HepG2 (cell line): ENCODE data around the gene DPP6. TPM values are rescaled to one million over a fixed set of nuclear protein-coding genes. Genes with fewer than 3 reads are reported as not detected.

Experiments
- ATAC-seq: fragments of 200-7000 bp; cut with Tn5 transposase; 3 replicates; pipeline ENCODE4 v1.9.1; 2020; ENCODE audit warnings: mild to moderate bottlenecking, moderate library complexity
- BruUV-seq: library from RNA; stranded (reverse); fragments of 400-500 nt; replicated peaks from 2 replicates; lab custom pipeline; 2021; lab: Mats Ljungman, UMichigan
- CTCF ChIA-PET: fragments of 300-600 bp; formaldehyde crosslinking; extraction: SDS; loops from one replicate; lab custom pipeline; 2021; ENCODE audit warnings: low total read pairs, inconsistent platforms, low intra/inter-chr PET ratio; lab: Yijun Ruan, JAX
- POLR2A ChIA-PET: fragments of 350-600 bp; sonication (Branson Sonifier 250); formaldehyde crosslinking; loops from one replicate; lab custom pipeline; 2020; ENCODE audit warnings: antibody characterized with exemption, inconsistent platforms; lab: Yijun Ruan, JAX
- DNase-seq: peaks from one replicate; pipeline ENCODE4 v3.0.0-alpha.2; 2015; ENCODE audit warnings: low spot score
- FAIRE-seq: peaks from 3 replicates; lab custom pipeline; 2011; peaks lifted over from hg19 to GRCh38; lab: Jason Lieb, UNC
- H2AFZ ChIP-seq: one replicate; pipeline ENCODE4 v1.6.1; 2011; ENCODE audit warnings: low read length, inconsistent platforms
- H3K27ac ChIP-seq: fragments of 300-600 bp; 3 replicates; pipeline ENCODE4 v1.8.0; 2011; ENCODE audit warnings: mixed run types, mild to moderate bottlenecking, mixed read lengths, low read length, inconsistent platforms; ENCODE audit not compliant: insufficient read depth; ENCODE audit errors: extremely low read length
- H3K27me3 ChIP-seq, 2 experiments: fragments of 200-600 bp in 1 of 2; 2 replicates in 1 of 2; 3 replicates in 1 of 2; pipeline versions ENCODE4 v1.6.0 to v1.8.0; 2011; ENCODE audit warnings: low read length in 2 of 2, mild to moderate bottlenecking in 2 of 2, moderate library complexity in 2 of 2, inconsistent platforms in 1 of 2; ENCODE audit not compliant: insufficient read depth in 2 of 2, control insufficient read depth in 1 of 2
- H3K36me3 ChIP-seq, 2 experiments: fragments of 200-600 bp in 1 of 2; replicated peaks in 1 of 2; 2 replicates in 1 of 2; 3 replicates in 1 of 2; pipeline versions ENCODE4 v1.5.1 to v1.8.0; 2011; ENCODE audit warnings: low read length in 2 of 2, inconsistent platforms in 1 of 2; ENCODE audit not compliant: insufficient read depth in 2 of 2, control insufficient read depth in 1 of 2
- H3K4me1 ChIP-seq: 2 replicates; pipeline ENCODE4 v1.5.1; 2012; ENCODE audit warnings: low read length, inconsistent platforms; ENCODE audit not compliant: insufficient read depth
- H3K4me2 ChIP-seq: 2 replicates; pipeline ENCODE4 v1.6.0; 2011; ENCODE audit warnings: low read depth, low read length, inconsistent platforms
- H3K4me3 ChIP-seq, 3 experiments: fragments of 200-600 bp in 1 of 3; sonication (generic), shearing (Covaris generic) in 1 of 3; replicated peaks in 1 of 3; 2 replicates each; pipeline ENCODE4 v1.5.1; 2011 to 2016; ENCODE audit warnings: low read length in 3 of 3, inconsistent platforms in 2 of 3, low read depth in 2 of 3, mild to moderate bottlenecking in 2 of 3, control low read depth in 1 of 3, mixed read lengths in 1 of 3; ENCODE audit not compliant: insufficient read depth in 1 of 3
- H3K79me2 ChIP-seq: one replicate; pipeline ENCODE4 v1.6.1; 2011; ENCODE audit warnings: low read length, inconsistent platforms; ENCODE audit not compliant: insufficient read depth
- H3K9ac ChIP-seq: 2 replicates; pipeline ENCODE4 v1.6.0; 2011; ENCODE audit warnings: mild to moderate bottlenecking, low read depth, low read length, inconsistent platforms; ENCODE audit not compliant: insufficient read depth
- H3K9me3 ChIP-seq: 2 replicates; pipeline ENCODE4 v1.5.1; 2012; ENCODE audit warnings: mild to moderate bottlenecking, low read length
- H4K20me1 ChIP-seq: 2 replicates; pipeline ENCODE4 v1.6.0; 2011; ENCODE audit warnings: inconsistent platforms, mild to moderate bottlenecking, low read length, moderate library complexity; ENCODE audit not compliant: insufficient read depth
- ATF1 ChIP-seq: IDR thresholded peaks from 2 replicates; pipeline ENCODE4 v1.6.1; 2016; ENCODE audit warnings: mild to moderate bottlenecking, control low read depth
- ATF5 ChIP-seq: sonication (generic); formaldehyde crosslinking; IDR thresholded peaks from 2 replicates; pipeline ENCODE4 v1.4.0; 2020; ENCODE audit warnings: mild to moderate bottlenecking, low read depth, missing genetic modification reagents
- ESRRA ChIP-seq: sonication (generic); formaldehyde crosslinking; IDR thresholded peaks from 2 replicates; pipeline ENCODE4 v1.5.1; 2020; ENCODE audit warnings: mild to moderate bottlenecking, low read depth, missing genetic modification reagents
- HOXA5 ChIP-seq: sonication (generic); formaldehyde crosslinking; IDR thresholded peaks from 2 replicates; pipeline ENCODE4 v1.4.0; 2020; ENCODE audit warnings: missing genetic modification reagents
- MYC ChIP-seq: sonication (generic); formaldehyde crosslinking; IDR thresholded peaks from 2 replicates; pipeline ENCODE4 v1.9.0; 2021; ENCODE audit warnings: missing genetic modification reagents, borderline replicate concordance
- NBN ChIP-seq: fragments of 450-650 bp; conservative IDR thresholded peaks from 2 replicates; pipeline ENCODE4 v1.6.1; 2017
- NR2F1 ChIP-seq, 2 experiments: fragments of 450-650 bp in 1 of 2; formaldehyde crosslinking in 1 of 2; IDR thresholded peaks; 2 replicates each; pipeline versions ENCODE4 v1.5.0 to v1.6.1; 2016 to 2020; ENCODE audit warnings: mild to moderate bottlenecking in 1 of 2, missing compliant biosample characterization in 1 of 2, missing genetic modification reagents in 1 of 2, moderate library complexity in 1 of 2
- XRCC5 ChIP-seq: fragments of 200-400 bp; formaldehyde crosslinking; optimal IDR thresholded peaks from 2 replicates; pipeline ENCODE3; 2017; ENCODE audit warnings: mild to moderate bottlenecking, low read length
- ZFAT ChIP-seq: sonication (generic); formaldehyde crosslinking; conservative IDR thresholded peaks from 2 replicates; pipeline ENCODE4 v1.8.1; 2023; ENCODE audit warnings: missing genetic modification reagents, inconsistent platforms
- ZNF362 ChIP-seq: sonication (generic); formaldehyde crosslinking; IDR thresholded peaks from 2 replicates; pipeline ENCODE4 v1.4.0; 2020; ENCODE audit warnings: missing genetic modification reagents, mild to moderate bottlenecking, borderline replicate concordance
- ZNF580 ChIP-seq: IDR thresholded peaks from 2 replicates; pipeline ENCODE4 v1.6.1; 2016; ENCODE audit warnings: low read depth, borderline replicate concordance
- ZNF703 ChIP-seq: sonication (generic); formaldehyde crosslinking; IDR thresholded peaks from 2 replicates; pipeline ENCODE4 v1.5.1; 2020; ENCODE audit warnings: missing genetic modification reagents, mild to moderate bottlenecking, moderate library complexity, borderline replicate concordance
- ZNF704 ChIP-seq: sonication (generic); formaldehyde crosslinking; IDR thresholded peaks from 2 replicates; pipeline ENCODE4 v1.8.1; 2023; ENCODE audit warnings: mild to moderate bottlenecking, inconsistent platforms, moderate library complexity, missing genetic modification reagents, borderline replicate concordance
- ZNF766 ChIP-seq: sonication (generic); formaldehyde crosslinking; IDR thresholded peaks from 2 replicates; pipeline ENCODE4 v1.5.0; 2020; ENCODE audit warnings: missing genetic modification reagents, borderline replicate concordance
- ZNF839 ChIP-seq: sonication (generic); formaldehyde crosslinking; IDR thresholded peaks from 2 replicates; pipeline ENCODE4 v1.4.0; 2020; ENCODE audit warnings: missing genetic modification reagents, mild to moderate bottlenecking, borderline replicate concordance
- WGBS: methylation state at CpG from one replicate; pipeline ENCODE4 v1.1.6; 2017; ENCODE audit warnings: low lambda C conversion rate; 5-methylcytosine and 5-hydroxymethylcytosine counted together
- in situ Hi-C: cut with HindIII; loops from 2 replicates; pipeline ENCODE4 v1.10.0; 2017; ENCODE audit warnings: low pct_unique_long_range_greater_than_20kb; ENCODE audit not compliant: extremely low pct_ligation_motif_present
- intact Hi-C: fragments of 100-400 bp; cut with micrococcal nuclease; formaldehyde crosslinking; loops from one replicate; pipeline ENCODE4 v1.10.0; 2022; ENCODE audit not compliant: unreplicated experiment
- polyA plus RNA-seq, 8 experiments: library from polyadenylated mRNA; depleted of rRNA in 3 of 8; stranded (reverse) in 7 of 8; unstranded in 1 of 8; fragments of >200 nt; fragmentation: Illumina TruSeq in 4 of 8; extraction: Trizol in 4 of 8; gene quantifications; 2 replicates each; pipeline versions ENCODE4 v1.2.1 to v1.2.3, GENCODE V29; 2011 to 2016; ENCODE audit warnings: low read depth in 4 of 8, missing spikeins in 1 of 8, mixed read lengths in 1 of 8; ENCODE audit not compliant: insufficient read depth in 1 of 8
- total RNA-seq, 5 experiments: library from RNA; depleted of rRNA; stranded (reverse); fragments of >200 nt; fragmentation: Illumina TruSeq; extraction: Trizol; gene quantifications; 2 replicates each; pipeline ENCODE4 v1.2.3, GENCODE V29; 2016; ENCODE audit warnings: low read depth in 1 of 5

Gene DPP6
- total and polyA plus RNA-seq, 2 of the 13 experiments (the other 11 are each of a cell fraction or from before 2014, with no cell fraction given), result not detected

- no peaks in the 10 kb centered on the region for H3K79me2 ChIP-seq
- intact Hi-C loops, result no loop called here
- no peak for FAIRE-seq
- CTCF ChIA-PET, result no interaction called here
- H3K27ac ChIP-seq, result no peak overlapping the region
- no peak overlapping the region for H3K9ac ChIP-seq
- no peaks in the 10 kb centered on the region for H3K9me3 ChIP-seq
- H2AFZ ChIP-seq, result no peak overlapping the region
- no peak for ATAC-seq
- TF ChIP-seq XRCC5 (no peak), ZFAT (CRISPR knock-in tag) (no peak), MYC (CRISPR knock-in tag) (no peak), ATF1 (CRISPR knock-in tag) (no peak), ZNF703 (no peak), ZNF766 (CRISPR knock-in tag) (no peak), ZNF580 (CRISPR knock-in tag) (no peak), ATF5 (CRISPR knock-in tag) (no peak), ZNF362 (no peak), ZNF839 (CRISPR knock-in tag) (no peak), NR2F1 (CRISPR knock-in tag; IDR thresholded peaks at IDR 0.05) (no peak), NBN (no peak), HOXA5 (CRISPR knock-in tag) (no peak), ESRRA (no peak), ZNF704 (CRISPR knock-in tag) (no peak)
- no peak for DNase-seq
- no peak overlapping the region for H3K4me2 ChIP-seq
- in situ Hi-C loops, result no loop called here
- peaks cover 0 to 23% of the 10 kb centered on the region in 2 experiments; a peak in 3 of 5 replicates for H3K27me3 ChIP-seq
- no TSS peak for BruUV-seq
- no peaks in the 10 kb centered on the region for H3K36me3 ChIP-seq
- H4K20me1 ChIP-seq, result no peaks in the 10 kb centered on the region
- WGBS, result 48% methylated on average over 4 of the region's 4 CpGs
- no peak overlapping the region for H3K4me3 ChIP-seq
- POLR2A ChIA-PET, result no interaction called here
- no peaks in the 10 kb centered on the region for H3K4me1 ChIP-seq
Measured at GRCh38 chr7:154310114-154310513, 257.9 kb downstream of the DPP6 start.
